Activated T-cell treated with anti-CD3 and anti-CD28 coated beads, Interleukin-2, amount 50 U/mL, for 48 hours (primary cell): Measurements from ENCODE around the gene RAC2.

Experiments
- DNase-seq, 2 experiments: peaks; one replicate each; pipeline ENCODE4 v3.0.0-alpha.2; 2020

RAC2 gene

DNA sequence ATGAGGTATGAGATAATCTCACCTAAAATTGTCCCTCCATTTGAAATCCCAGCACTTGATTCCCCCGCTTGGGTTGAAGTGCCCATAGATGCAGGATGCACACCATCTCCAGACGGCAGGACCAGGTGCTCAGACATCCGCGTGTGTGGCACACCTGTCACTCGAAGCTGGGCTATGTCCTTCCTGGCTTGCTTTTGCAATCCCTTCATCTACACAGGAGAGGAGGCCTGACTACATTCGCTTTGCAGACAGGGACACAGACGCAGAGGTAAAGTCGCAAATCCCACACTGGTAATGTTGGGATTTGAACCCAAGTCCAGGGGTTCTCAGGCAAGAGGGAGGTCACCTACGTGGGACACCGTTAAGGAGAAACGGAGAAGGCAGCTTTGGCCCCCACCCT is 31.1 kb upstream of the RAC2 start:
- no peak for DNase-seq

DNA sequence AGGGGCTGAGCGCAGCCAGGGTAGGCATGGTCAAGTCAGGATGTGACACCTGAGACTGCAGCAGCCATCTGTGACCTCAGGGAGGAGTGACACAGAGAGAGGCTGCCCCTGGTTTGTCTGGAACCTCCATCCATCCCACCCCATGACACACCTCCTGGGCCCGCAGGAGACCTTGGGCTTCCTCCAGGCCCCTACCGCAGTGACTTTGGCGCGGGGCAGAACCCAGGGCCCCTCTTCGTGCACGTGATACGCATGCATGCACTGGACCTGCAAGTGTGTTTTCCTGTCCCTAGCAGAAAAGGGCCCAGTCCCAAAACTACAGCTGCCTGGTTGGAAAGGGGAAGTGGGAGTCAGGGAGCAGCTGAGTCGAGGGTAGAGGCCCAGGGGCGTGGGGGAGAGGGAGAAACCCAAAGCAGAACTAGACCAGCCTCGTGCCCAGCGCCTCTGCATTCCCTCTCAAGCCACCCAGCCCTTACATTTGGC is 30.4 kb upstream of the RAC2 start:
- no peak for DNase-seq

GRCh38 chr22:37273846-37274225 is 29.8 kb upstream of the RAC2 start:
- no peak for DNase-seq

DNA sequence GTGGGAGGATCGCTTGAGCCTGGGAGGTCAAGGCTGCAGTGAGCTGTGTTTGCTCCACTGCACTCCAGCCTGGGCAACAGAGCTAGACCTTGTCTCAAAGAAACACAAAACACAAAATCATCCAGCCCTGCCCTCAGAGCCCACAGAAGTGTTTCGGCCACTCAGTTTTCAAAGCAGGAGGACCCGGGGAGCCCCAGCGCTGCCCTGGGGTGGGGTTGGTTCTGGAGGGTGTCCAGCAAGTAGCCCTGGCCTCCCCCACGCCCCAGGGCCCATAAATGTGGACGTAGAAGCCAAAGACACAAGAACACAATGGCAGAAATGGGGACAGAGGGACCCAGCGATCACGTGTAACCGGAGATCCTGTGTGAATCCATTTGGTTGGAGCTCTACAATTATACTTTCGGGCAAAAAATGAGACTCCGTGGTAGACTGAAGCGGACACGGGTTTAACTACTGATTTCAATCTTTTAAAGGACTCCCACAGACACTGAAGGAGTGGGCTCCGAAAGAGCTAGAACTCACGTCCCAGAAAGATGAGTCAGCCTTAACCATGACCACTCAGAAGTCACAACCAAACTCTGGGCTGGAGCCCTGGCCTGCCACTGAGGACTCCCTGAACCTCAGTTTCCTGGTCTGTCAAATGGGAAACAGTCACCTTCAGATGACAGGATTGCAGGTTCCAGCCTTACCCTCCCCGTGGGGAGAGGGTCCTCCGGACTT is 29.2 kb upstream of the RAC2 start:
- peak; percentile 58 to 70 for DNase-seq

DNA sequence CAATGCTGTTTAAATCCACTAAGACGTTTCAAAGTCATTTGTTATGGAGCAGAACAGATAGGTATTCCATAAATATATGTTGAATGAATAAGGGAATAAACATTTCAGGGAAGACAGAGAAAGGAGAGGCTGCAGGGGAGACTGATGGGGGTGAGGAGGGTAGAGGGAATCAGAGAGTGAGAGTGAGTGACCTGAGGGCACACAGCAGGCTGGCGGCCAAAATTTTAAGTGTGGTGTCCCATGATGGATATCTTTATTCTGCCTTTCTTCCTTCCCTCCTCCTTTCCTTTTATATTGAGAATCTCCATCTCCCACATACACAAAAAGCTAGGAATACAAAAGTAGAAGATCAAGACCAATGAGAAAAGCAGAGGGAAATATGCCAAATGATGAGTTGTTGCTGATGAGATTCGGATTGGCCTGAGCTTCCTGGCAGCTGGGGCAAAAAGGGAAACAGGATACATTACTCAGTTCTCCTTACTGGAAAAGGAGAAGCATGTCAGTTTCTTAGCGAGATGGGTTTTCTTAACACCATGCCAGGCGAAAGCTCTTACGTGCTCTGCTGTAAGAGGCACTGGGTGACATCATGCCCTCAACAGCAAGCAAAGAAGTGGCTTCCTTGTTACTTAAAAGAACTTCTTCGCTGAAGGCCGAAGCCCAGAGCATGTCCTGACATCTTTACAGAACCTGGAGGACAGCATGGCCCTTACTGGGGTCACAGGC is 27.0 kb upstream of the RAC2 start:
- DNase-seq, result no peak

GRCh38 chr22:37269936-37270678 is 26.0 kb upstream of the RAC2 start:
- DNase-seq, result no peak

GRCh38 chr22:37267661-37268413 is 23.8 kb upstream of the RAC2 start:
- no peak for DNase-seq

GRCh38 chr22:37267135-37267587 is 23.1 kb upstream of the RAC2 start:
- peak; percentile 86 to 87 for DNase-seq

DNA sequence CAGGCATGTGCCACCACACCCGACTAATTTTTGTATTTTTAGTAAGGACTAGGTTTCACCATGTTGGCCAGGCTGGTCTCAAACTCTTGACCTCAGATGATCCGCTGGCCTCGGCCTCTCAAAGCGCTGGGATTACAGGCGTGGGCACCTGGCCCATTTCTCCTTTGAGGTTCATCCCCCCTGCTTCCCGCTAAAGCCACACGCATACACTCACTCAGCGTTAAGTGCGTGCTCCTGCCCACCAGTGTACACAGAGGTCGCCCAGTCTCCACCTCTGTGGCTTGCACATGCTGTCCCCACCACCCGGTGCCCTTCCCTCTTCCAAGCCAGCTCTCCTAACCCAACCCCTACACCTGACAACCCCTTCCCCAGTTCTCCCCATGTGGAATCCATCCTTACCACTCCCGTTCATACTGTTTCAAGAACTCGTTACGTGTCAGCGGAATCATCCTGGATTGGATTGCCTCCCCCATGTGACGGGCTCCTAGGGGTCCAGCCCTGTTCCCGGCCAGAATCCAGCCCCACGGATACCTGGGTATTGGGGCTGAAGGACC is 22.6 kb upstream of the RAC2 start:
- DNase-seq, result no peak

- DNase-seq, result peak in 1 of 2 experiments; percentile 4
These were observed 20.2 kb upstream of the RAC2 start for GRCh38 chr22:37263966-37264887.

GRCh38 chr22:37262346-37262745 is 18.3 kb upstream of the RAC2 start:
- peak in 1 of 2 experiments; percentile 15 for DNase-seq

DNA sequence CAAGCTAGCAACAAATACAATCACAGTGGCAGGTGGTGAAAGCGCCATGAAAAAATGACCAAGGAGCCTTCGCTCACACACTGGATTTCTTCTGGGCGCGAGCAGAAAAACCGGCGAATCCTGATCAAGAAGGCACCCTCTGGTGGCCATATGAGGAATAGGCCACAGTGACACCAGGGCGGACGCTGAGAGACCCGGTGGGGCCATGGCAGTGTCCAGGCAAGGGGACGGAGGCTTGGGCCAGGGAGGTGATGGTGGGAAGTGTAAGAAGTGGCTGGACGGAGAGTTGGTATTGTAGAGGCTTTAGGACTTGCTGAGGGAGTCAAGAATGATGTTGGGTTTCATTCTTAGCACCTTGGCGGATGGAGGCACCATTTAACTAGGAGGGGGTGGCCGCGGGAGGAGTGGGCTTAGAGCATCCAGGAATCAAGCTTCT is 16.9 kb upstream of the RAC2 start:
- DNase-seq, result peak; percentile 79 to 81

DNA sequence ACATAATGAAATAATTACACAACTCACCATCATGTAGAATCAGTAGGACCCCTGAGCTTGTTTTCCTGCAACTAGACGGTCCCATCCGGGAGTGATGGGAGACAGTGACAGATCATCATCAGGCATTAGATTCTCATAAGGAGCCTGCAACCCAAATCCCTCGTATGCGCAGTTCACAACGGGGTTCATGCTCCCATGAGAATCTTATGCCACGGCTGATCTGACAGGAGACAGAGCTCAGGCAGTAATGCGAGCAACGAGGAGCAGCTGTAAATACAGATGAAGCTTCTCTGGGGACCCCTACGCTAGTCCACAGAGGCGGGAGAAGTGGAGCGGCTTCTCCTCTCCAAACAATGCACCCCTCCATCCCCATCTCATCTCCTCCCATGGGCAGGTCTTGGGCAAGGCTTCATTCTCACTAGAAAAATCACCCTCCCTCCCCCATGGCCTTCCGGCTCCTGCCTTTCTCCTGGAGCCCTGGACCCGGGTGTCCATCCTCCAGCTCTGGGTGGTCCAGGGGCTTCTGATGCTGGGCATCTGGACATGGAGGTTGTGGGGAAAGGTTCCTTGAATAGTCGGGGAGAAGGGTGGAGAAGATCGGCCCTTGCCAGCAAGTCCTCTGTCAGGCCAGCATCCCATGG is 16.2 kb upstream of the RAC2 start:
- no peak for DNase-seq

DNA sequence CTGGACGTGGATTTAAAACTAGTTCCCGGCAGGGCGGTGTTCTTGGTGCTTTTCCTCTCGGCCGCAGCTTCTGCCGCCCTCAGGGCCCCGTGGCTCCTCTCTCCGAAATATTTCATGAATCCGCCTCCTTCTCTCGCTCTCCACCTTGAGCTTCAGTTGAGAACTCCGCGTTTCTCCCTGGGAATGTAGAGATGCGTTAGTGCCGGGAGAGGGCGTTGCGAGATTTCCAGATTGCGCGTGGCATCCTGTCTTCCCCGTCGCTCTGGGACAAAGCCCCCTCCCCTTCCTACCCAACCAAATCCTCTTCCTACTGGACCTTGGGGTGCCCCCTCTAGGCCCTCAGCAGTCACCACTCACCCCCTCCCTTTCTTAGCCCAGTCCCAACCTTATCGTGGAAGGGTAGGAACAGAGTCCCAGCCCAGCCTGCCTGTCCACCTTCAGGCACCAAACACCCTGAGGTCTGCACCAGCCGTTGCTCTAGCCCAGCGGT is 15.5 kb upstream of the RAC2 start:
- DNase-seq, result peak; percentile 48 to 54

DNA sequence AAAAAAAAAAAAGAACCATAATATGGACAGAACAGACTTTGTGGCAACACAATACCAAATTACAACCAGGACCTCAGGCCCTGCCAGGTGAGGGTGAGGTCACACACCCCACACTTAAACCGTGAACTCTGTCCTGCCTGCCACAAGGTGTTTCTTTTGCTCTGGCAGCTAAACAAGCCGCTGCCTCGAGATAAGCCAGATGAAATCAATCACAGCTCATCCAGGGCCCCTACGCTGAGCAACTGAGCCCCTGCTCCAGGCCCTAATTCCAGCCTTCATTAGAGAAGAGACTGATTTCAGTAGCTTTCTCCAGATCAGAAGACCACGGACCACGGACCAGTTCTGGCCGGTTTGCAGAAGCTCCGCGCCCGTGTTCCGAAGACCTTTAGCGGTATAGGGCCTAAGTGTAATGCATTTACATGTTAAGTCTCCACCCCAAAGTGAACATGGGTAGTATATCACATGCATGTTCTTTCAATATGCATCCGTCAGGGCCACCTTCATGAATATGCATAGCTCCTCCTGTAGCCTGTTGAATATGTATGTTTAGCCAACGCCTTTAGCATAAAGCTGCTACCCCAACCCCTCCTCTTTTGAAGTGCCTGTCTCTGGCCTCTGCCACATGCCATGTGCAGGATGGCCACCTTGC is 14.8 kb upstream of the RAC2 start:
- DNase-seq, result peak in 1 of 2 experiments; percentile 18

DNA sequence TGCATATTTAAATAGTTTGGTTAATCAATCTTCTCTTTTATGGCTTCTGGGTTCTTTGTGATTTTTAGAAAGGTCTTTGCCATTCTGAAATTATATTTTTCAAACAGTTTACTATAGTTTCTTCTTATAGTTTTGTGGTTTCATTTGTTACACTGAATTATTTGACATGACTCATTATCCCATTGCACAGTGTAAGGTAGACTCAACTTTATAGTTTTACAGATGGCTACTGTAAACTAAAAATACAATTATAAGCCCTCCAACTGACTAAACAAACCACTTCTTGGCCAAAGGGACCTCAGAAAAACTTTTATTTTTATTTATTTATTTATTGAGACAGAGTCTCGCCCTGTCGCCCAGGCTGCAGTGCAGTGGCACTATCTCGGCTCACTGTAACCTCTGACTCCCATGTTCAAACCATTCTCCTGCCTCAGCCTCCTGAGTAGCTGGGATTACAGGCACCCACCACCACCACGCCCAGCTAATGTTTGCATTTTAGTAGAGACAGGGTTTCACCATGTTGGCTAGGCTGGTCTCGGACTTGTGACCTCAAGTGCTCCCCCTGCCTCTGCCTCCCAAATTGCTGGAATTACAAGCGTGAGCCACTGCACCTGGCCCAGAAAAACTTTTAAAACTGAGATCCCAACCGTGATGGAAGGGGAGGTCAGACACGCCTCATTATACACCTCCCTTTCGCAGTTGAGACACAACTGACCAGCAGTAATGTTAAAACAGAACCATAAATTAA is 14.1 kb upstream of the RAC2 start:
- peak in 1 of 2 experiments; percentile 9 for DNase-seq

DNA sequence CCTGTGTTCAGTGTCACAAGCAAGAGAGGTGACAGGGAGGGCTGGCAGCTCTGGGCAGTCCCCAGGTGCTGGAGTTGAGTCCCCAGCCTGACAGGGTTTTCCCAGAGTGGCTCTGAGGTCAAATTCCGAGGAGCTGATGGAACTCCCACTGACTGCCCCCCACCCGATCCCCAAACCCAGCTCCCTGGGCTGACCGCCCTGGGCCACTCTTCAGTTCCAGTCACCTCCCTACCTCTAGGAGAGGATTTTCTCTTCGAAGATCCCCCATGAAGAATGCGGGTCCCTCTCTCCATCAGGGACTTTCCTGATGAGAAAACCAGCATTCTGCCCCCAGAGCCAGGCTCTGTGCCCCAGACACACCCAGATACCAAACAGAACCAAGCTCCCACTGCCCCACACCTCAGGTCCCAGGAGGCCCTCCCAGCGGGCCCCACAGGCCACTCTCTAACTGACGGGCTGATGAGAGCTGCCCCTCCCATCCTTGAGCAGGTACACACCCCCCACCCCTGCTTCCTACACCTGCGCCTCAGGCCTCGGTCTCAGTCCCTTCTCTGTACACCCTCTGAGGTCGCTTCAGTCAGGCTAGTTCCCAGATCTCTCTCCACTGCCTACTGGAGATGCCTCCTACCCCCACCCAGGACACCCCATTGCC is 12.1 kb upstream of the RAC2 start:
- peak in 1 of 2 experiments; percentile 14 for DNase-seq

DNA sequence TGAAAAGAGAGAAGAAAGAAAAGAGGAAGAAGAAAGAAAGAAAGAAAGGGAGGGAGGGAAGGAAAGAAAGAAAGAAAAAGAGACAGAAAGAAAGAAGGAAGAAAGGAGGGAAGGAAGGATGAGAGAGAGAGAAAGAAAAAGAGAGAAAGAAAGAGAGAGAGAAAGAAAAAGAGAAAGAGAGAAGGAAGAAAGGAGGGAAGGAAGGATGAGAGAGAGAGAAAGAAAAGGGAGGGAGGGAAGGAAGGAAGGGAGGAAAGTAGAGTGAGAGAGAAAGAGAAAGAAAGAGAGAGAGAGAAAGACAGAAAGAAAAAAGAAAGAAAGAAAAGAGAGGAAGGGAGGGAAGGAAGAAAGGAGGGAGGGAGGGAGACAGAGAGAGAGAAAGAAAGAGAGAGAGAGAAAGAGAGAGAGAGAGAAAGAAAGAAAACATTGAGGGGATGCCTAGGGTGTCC is 11.5 kb upstream of the RAC2 start:
- DNase-seq, result no peak

DNA sequence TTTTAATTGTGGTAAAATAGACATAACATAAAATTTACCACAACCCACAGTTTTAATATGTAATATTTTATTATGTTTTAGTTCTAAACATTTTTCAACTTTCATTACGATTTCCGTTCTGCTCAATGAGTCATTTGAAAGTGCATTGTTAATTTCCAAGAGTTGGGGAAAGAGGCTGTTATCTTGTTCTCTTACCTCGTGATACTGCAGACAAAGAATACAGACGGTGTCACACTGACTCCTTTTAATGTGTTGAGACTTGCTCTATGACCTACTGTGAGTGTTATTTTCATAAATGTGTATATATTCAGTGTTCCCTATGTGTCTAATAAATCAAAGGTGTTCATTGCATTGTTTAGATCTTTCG is 10.8 kb upstream of the RAC2 start:
- no peak for DNase-seq
